A673 (cell line): ENCODE data around the gene ERCC6L. TPM values are rescaled to one million over a fixed set of nuclear protein-coding genes. Genes with fewer than 3 reads are reported as not detected.

Source experiments
- BruUV-seq: library from RNA; stranded (reverse); fragments of 400-500 nt; replicated peaks from 2 replicates; lab custom pipeline; 2021; lab: Mats Ljungman, UMichigan
- CTCF ChIA-PET: fragments of 300-600 bp; sonication (Branson Sonifier 250); formaldehyde crosslinking; loops from one replicate; lab custom pipeline; 2022; ENCODE audit warnings: antibody characterized with exemption; lab: Charles Lee
- POLR2A ChIA-PET: fragments of 300-600 bp; sonication (Branson Sonifier 250); formaldehyde crosslinking; loops from one replicate; lab custom pipeline; 2022; ENCODE audit warnings: antibody characterized with exemption; ENCODE audit not compliant: low non-redundant PET; lab: Charles Lee
- DNase-seq: peaks from one replicate; pipeline ENCODE4 v3.0.0-alpha.2; 2015; ENCODE audit warnings: low spot score
- H3K27ac ChIP-seq: fragments of 200-600 bp; sonication (generic); 2 replicates; pipeline ENCODE4 v1.5.1; 2016; ENCODE audit warnings: mixed run types, low read depth, mild to moderate bottlenecking, mixed read lengths, antibody characterized with exemption, low read length; ENCODE audit not compliant: poor library complexity, severe bottlenecking
- H3K27me3 ChIP-seq: fragments of 200-600 bp; sonication (generic); replicated peaks from 2 replicates; pipeline ENCODE4 v1.6.1; 2017; ENCODE audit warnings: mixed run types, low read depth, mild to moderate bottlenecking, mixed read lengths, antibody characterized with exemption, low read length; ENCODE audit not compliant: insufficient read depth, poor library complexity
- H3K36me3 ChIP-seq: fragments of 200-600 bp; sonication (generic); 2 replicates; pipeline ENCODE4 v1.6.1; 2016; ENCODE audit warnings: mixed run types, mild to moderate bottlenecking, mixed read lengths, antibody characterized with exemption, low read length; ENCODE audit not compliant: insufficient read depth, poor library complexity, severe bottlenecking
- H3K4me1 ChIP-seq: fragments of 200-600 bp; sonication (generic); 2 replicates; pipeline ENCODE4 v1.6.1; 2017; ENCODE audit warnings: mixed run types, mild to moderate bottlenecking, mixed read lengths, antibody characterized with exemption, low read length; ENCODE audit not compliant: insufficient read depth, poor library complexity, severe bottlenecking
- H3K4me3 ChIP-seq: fragments of 200-600 bp; sonication (generic); 2 replicates; pipeline ENCODE4 v1.5.1; 2016; ENCODE audit warnings: low read depth, mixed run types, mild to moderate bottlenecking, mixed read lengths, low read length; ENCODE audit not compliant: poor library complexity, severe bottlenecking
- H3K9me3 ChIP-seq: fragments of 200-600 bp; sonication (generic); 2 replicates; pipeline ENCODE4 v1.6.1; 2016; ENCODE audit warnings: mixed run types, low read depth, mild to moderate bottlenecking, mixed read lengths, antibody characterized with exemption, low read length; ENCODE audit not compliant: poor library complexity, severe bottlenecking
- EZH2 ChIP-seq: fragments of 200-600 bp; sonication (generic); IDR thresholded peaks from 2 replicates; pipeline ENCODE4 v1.6.1; 2017; ENCODE audit warnings: borderline replicate concordance, low read depth, mild to moderate bottlenecking, mixed read lengths, antibody characterized with exemption, low read length; ENCODE audit not compliant: poor library complexity, severe bottlenecking
- intact Hi-C: fragments of 100-400 bp; cut with micrococcal nuclease; formaldehyde crosslinking; loops from one replicate; pipeline ENCODE4 v1.10.0; 2022; ENCODE audit not compliant: unreplicated experiment
- total RNA-seq: library from RNA; stranded (reverse); gene quantifications from 2 replicates; pipeline ENCODE4 v1.2.3, GENCODE V29; 2021
- TF ChIP-seq, protein P1 (sequence below): fragments of 300-800, 200-600 bp; sonication (generic); conservative IDR thresholded peaks from 2 replicates; pipeline ENCODE4 v1.5.1; 2017; ENCODE audit warnings: low read depth, mild to moderate bottlenecking, antibody characterized with exemption, low read length, moderate library complexity, mixed read lengths

The ERCC6L gene
- total RNA-seq, 1 experiment from 2014 or later, result 17.0 TPM

DNA sequence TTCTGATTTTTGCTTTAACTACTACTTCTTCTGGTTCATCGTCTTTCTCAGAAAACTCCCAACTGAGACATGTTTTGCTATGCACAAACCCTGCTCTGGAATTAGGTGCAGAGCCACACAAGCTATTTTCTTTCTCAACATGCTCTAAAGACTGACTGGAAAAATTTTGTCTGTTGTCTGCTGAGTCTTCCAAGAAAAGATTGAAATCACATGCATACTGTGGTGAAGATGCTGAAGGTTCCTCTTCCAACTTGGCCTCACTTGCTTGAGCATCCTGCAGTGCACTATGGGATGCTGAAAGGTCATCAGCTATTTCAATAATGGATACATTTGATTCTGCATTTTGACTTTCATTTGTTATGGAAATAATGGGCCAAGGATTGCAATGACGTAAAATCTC lies 33.1 kb downstream of the ERCC6L start:
- H3K4me3 ChIP-seq, result no peak overlapping the region
- POLR2A ChIA-PET, result no interaction called here
- no peak overlapping the region for H3K27ac ChIP-seq
- no TSS peak for BruUV-seq
- TF ChIP-seq, protein P1, sequence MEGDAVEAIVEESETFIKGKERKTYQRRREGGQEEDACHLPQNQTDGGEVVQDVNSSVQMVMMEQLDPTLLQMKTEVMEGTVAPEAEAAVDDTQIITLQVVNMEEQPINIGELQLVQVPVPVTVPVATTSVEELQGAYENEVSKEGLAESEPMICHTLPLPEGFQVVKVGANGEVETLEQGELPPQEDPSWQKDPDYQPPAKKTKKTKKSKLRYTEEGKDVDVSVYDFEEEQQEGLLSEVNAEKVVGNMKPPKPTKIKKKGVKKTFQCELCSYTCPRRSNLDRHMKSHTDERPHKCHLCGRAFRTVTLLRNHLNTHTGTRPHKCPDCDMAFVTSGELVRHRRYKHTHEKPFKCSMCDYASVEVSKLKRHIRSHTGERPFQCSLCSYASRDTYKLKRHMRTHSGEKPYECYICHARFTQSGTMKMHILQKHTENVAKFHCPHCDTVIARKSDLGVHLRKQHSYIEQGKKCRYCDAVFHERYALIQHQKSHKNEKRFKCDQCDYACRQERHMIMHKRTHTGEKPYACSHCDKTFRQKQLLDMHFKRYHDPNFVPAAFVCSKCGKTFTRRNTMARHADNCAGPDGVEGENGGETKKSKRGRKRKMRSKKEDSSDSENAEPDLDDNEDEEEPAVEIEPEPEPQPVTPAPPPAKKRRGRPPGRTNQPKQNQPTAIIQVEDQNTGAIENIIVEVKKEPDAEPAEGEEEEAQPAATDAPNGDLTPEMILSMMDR, result no peak
- no peak for TF ChIP-seq EZH2
- intact Hi-C loops, result no loop called here
- H3K27me3 ChIP-seq, result no peaks in the 10 kb centered on the region
- H3K36me3 ChIP-seq, result peaks cover 6% of the 10 kb centered on the region
- H3K9me3 ChIP-seq, result no peaks in the 10 kb centered on the region
- DNase-seq, result no peak
- H3K4me1 ChIP-seq, result peaks cover 5% of the 10 kb centered on the region
- CTCF ChIA-PET, result no interaction called here

DNA sequence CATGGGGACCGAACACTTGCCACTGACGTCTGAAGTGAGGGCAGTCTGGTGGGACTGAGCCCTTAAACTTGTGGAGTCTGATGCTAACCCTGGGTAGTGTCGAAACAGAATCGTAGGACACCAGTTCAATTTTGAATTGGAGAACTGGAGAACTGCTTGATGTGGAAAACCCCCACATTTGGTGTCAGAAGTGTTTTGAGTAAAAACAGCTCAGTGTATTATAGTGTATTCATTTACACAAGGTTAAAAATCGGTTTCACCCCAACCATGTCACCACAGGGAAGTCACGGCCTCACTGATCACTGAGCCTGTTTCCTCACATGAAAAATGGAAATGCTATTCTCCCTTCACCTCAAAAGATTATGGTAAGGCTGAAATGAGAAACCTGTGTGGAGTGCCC lies 35.4 kb downstream of the ERCC6L start:
- H3K36me3 ChIP-seq, result peaks cover 6% of the 10 kb centered on the region
- no TSS peak for BruUV-seq
- H3K27me3 ChIP-seq, result no peaks in the 10 kb centered on the region
- no peak overlapping the region for H3K27ac ChIP-seq
- intact Hi-C loops, result no loop called here
- H3K4me3 ChIP-seq, result no peak overlapping the region
- ChIA-PET CTCF (no interaction called here), POLR2A (no interaction called here)
- no peak for TF ChIP-seq EZH2
- TF ChIP-seq, protein P1, result no peak
- no peaks in the 10 kb centered on the region for H3K9me3 ChIP-seq
- H3K4me1 ChIP-seq, result peaks cover 5% of the 10 kb centered on the region
- DNase-seq, result no peak

DNA sequence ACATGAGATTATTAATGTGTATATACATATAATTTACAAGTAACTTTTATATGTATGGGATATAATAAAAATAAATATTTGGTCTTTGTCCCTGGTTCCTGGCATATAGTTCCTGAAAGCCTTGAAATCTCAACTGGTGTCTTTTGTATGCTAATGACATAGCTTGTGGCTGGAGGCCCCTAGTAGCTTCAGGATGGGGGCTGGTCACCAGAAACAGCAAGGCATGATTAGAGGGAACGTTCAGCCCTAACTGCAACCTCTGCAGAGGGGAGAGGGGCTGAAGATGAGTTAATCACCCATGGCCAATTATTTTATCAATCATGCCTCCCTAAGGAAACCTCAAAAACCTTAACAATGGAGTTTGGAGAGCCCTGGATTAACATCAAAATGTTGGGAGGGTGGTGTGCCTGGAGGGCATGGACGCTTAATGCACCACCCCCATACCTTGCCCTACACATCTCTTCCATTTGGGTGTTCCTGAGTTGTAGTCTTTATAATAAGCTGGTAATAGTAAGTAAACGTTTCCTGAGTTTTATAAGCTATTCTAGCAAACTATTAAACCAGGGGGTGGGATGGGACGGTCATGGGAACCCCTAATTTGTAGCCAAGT lies 35.9 kb downstream of the ERCC6L start:
- Histone ChIP-seq H3K9me3 (no peaks in the 10 kb centered on the region), H3K27me3 (no peaks in the 10 kb centered on the region), H3K4me3 (no peak overlapping the region), H3K36me3 (peaks cover 6% of the 10 kb centered on the region), H3K4me1 (peaks cover 5% of the 10 kb centered on the region), H3K27ac (no peak overlapping the region)
- intact Hi-C loops, result no loop called here
- CTCF ChIA-PET, result no interaction called here
- DNase-seq, result no peak
- POLR2A ChIA-PET, result no interaction called here
- no TSS peak for BruUV-seq
- TF ChIP-seq EZH2, result no peak
- TF ChIP-seq, protein P1, result no peak
